ENCODE results near the gene TARS1. TPM values are rescaled to one million over a fixed set of nuclear protein-coding genes. Genes with fewer than 3 reads are reported as not detected.

Gene TARS1
- polyA plus RNA-seq, 1 donor from 2014 or later: 88.7 TPM

GRCh38 chr5:33457817-33458216 lies 17.1 kb downstream of the TARS1 start:
- Histone ChIP-seq H3K36me3 (ENCODE audit: insufficient read depth, low read length) (peaks cover 7% of the 10 kb centered on the region), H3K9me2 (ENCODE audit: insufficient read depth, low read length) (no peaks in the 10 kb centered on the region), H3K4me2 (ENCODE audit: low read length) (no peak overlapping the region), H3K9ac (ENCODE audit: low read length) (no peak overlapping the region), H3K9me3 (ENCODE audit: low read length) (no peaks in the 10 kb centered on the region), H2AFZ (ENCODE audit: low read depth, low read length) (no peak overlapping the region), H3K27ac (ENCODE audit: low read length) (no peak overlapping the region), H3F3A (ENCODE audit: insufficient read depth, low read length, poor library complexity, severe bottlenecking) (no peaks in the 10 kb centered on the region), H3K27me3 (ENCODE audit: insufficient read depth, low read depth, low read length) (no peaks in the 10 kb centered on the region), H3K4me3 (ENCODE audit: low read length) (no peak overlapping the region), H3K79me2 (replicated peaks; ENCODE audit: insufficient read depth, low read length) (no peaks in the 10 kb centered on the region), H4K20me1 (ENCODE audit: insufficient read depth) (no peaks in the 10 kb centered on the region)
- TF ChIP-seq SMC3 (conservative IDR thresholded peaks at IDR 0.05; ENCODE audit: poor library complexity) (no peak), REST (IDR thresholded peaks at IDR 0.05; ENCODE audit: borderline replicate concordance) (no peak), CTCF (IDR thresholded peaks at IDR 0.05; ENCODE audit: poor library complexity, severe bottlenecking) (no peak), EP300 (conservative IDR thresholded peaks at IDR 0.05; ENCODE audit: poor library complexity, severe bottlenecking) (no peak), POLR2AphosphoS5 (IDR thresholded peaks at IDR 0.05) (no peak), MXI1 (conservative IDR thresholded peaks at IDR 0.05; ENCODE audit: poor library complexity, severe bottlenecking) (no peak), EZH2 (IDR thresholded peaks at IDR 0.05; ENCODE audit: borderline replicate concordance, insufficient read depth, low read length, poor library complexity, severe bottlenecking) (no peak), TAF1 (IDR thresholded peaks at IDR 0.05; ENCODE audit: low read depth) (no peak), RAD21 (conservative IDR thresholded peaks at IDR 0.05) (no peak)

- Histone ChIP-seq H4K20me1 (ENCODE audit: insufficient read depth) (no peaks in the 10 kb centered on the region), H2AFZ (ENCODE audit: low read depth, low read length) (no peak overlapping the region), H3K4me2 (ENCODE audit: low read length) (no peak overlapping the region), H3K4me3 (ENCODE audit: low read length) (no peak overlapping the region), H3K9me2 (ENCODE audit: insufficient read depth, low read length) (no peaks in the 10 kb centered on the region), H3K79me2 (replicated peaks; ENCODE audit: insufficient read depth, low read length) (no peaks in the 10 kb centered on the region), H3K9ac (ENCODE audit: low read length) (no peak overlapping the region), H3K27me3 (ENCODE audit: insufficient read depth, low read depth, low read length) (no peaks in the 10 kb centered on the region), H3F3A (ENCODE audit: insufficient read depth, low read length, poor library complexity, severe bottlenecking) (no peaks in the 10 kb centered on the region), H3K9me3 (ENCODE audit: low read length) (no peaks in the 10 kb centered on the region), H3K36me3 (ENCODE audit: insufficient read depth, low read length) (peaks cover 13% of the 10 kb centered on the region), H3K27ac (ENCODE audit: low read length) (no peak overlapping the region)
- no peak for TF ChIP-seq SMC3 (conservative IDR thresholded peaks at IDR 0.05; ENCODE audit: poor library complexity)
- TF ChIP-seq TAF1 (IDR thresholded peaks at IDR 0.05; ENCODE audit: low read depth): no peak
- no peak for TF ChIP-seq RAD21 (conservative IDR thresholded peaks at IDR 0.05)
- no peak for TF ChIP-seq EP300 (conservative IDR thresholded peaks at IDR 0.05; ENCODE audit: poor library complexity, severe bottlenecking)
These were observed 19.4 kb downstream of the TARS1 start for GRCh38 chr5:33460210-33460609.

All from neural cell (in vitro differentiated cells).